GM18505 (cell line): ENCODE results near the gene CFAP46.
"Not testable (repeated sequence)": the region's sequence is repeated elsewhere in the genome, so short reads cannot be mapped to it uniquely, and the experiment has no call there.

Experiments
- ATAC-seq: cut with Tn5 transposase; IDR thresholded peaks from one replicate; pipeline ENCODE4 v1.9.1; 2021; ENCODE audit not compliant: unreplicated experiment
- POLR2A ChIP-seq: IDR thresholded peaks from 4 replicates; pipeline ENCODE4 v1.6.1; 2011; ENCODE audit warnings: borderline replicate concordance; ENCODE audit not compliant: insufficient read depth, insufficient read length; ENCODE audit errors: extremely low read depth

Gene CFAP46

GRCh38 chr10:132898391-132899053, 43.8 kb downstream of the CFAP46 start:
- no peak for TF ChIP-seq POLR2A
- ATAC-seq, result no peak

- no peak for ATAC-seq
- no peak for TF ChIP-seq POLR2A
Measured at GRCh38 chr10:132897516-132898381, 44.6 kb downstream of the CFAP46 start.

- not testable (repeated sequence) for ATAC-seq
Measured at GRCh38 chr10:132893786-132894185, 48.6 kb downstream of the CFAP46 start.

GRCh38 chr10:132893090-132893489, 49.3 kb downstream of the CFAP46 start:
- no peak for TF ChIP-seq POLR2A
- ATAC-seq, result no peak

- no peak for ATAC-seq
- TF ChIP-seq POLR2A, result no peak
Measured at GRCh38 chr10:132892004-132892403, 50.4 kb downstream of the CFAP46 start.

GRCh38 chr10:132891368-132891767, 51.0 kb downstream of the CFAP46 start:
- ATAC-seq, result no peak
- TF ChIP-seq POLR2A, result no peak

- no peak for TF ChIP-seq POLR2A
Measured at GRCh38 chr10:132890301-132890700, 52.1 kb downstream of the CFAP46 start.

GRCh38 chr10:132889556-132889955, 52.8 kb downstream of the CFAP46 start:
- TF ChIP-seq POLR2A, result no peak
- ATAC-seq, result no peak

More at GRCh38 chr10:132890301-132890700, 52.1 kb downstream of the CFAP46 start:
- ATAC-seq, result no peak

GRCh38 chr10:132888898-132889490, 53.4 kb downstream of the CFAP46 start:
- no peak for ATAC-seq
- no peak for TF ChIP-seq POLR2A

- not testable (repeated sequence) for ATAC-seq
Measured at GRCh38 chr10:132888446-132888845, 53.9 kb downstream of the CFAP46 start.

- no peak for TF ChIP-seq POLR2A
- ATAC-seq, result no peak
Measured at GRCh38 chr10:132886211-132887099, 55.9 kb downstream of the CFAP46 start.

GRCh38 chr10:132885451-132886210, 56.7 kb downstream of the CFAP46 start:
- no peak for ATAC-seq
- no peak for TF ChIP-seq POLR2A
